Heart left ventricle (tissue), 13 donors: ENCODE measurements around the gene ODAD4.

Experiments used
- CTCF ChIP-seq, 12 donors: fragments of 200-600 bp; sonication (generic) in 4 of 12; IDR thresholded peaks; one replicate each; pipeline versions ENCODE4 v1.5.0 to v1.8.0; 2018 to 2022; ENCODE audit warnings: antibody characterized with exemption in 12 of 12, mild to moderate bottlenecking in 5 of 12
- POLR2A ChIP-seq, 2 donors: fragments of 450-650 bp; IDR thresholded peaks; one replicate each; pipeline ENCODE4 v1.6.1; 2017; ENCODE audit warnings: antibody characterized with exemption in 2 of 2, mild to moderate bottlenecking in 2 of 2, moderate library complexity in 2 of 2
- donor health status: ischemic (EF 13 %, LVEDD 7.1; RV severe dilation, severe dysfunction).
- donor health status: DM: no; HTN: yes; CAD: no.
- donor health status: DM: no; HTN: no; CAD: no.
- donor health status: ischemic (EF 25% LVEDD 6.9; RV normal size, moderate dysfunction).
- donor health status: ischemic (EF 25% LVEDD 5.7; RV mildly dilated, moderate dysfunction).
- donor health status: ischemic (EF 35%, LVEDD 5.7; RV mildly dilated, moderate dysfunction).
- donor health status: nonischemic (EF 11% LVEDD 7.7; RV severe dilation, severe dysfunction).
- donor health status: DM: yes; HTN: yes; CAD: no.
- donor health status: PGD.
- donor health status: ischemic (EF 29% LVEDD 5.4; RV normal size, mild dysfunction).
- donor health status: nonischemic (EF 23%, LVEDD 6.1; RV moderate dilation, normal function).

GRCh38 chr17:42002792-42003301 lies 72.4 kb downstream of the ODAD4 start:
- TF ChIP-seq CTCF (IDR thresholded peaks at IDR 0.05) (no peak), POLR2A (IDR thresholded peaks at IDR 0.05) (no peak)
